ENCODE data around the gene DVL1.

Gene DVL1

GRCh38 chr1:1381294-1381693, 32.1 kb upstream of the DVL1 start:
- peaks cover 2% of the 10 kb centered on the region for H3K4me1 ChIP-seq (ENCODE audit: low read length)
- no peak overlapping the region for H3K4me3 ChIP-seq (ENCODE audit: low read length)
- no peak overlapping the region for H3K9ac ChIP-seq (ENCODE audit: low read length)
- TF ChIP-seq CTCF (IDR thresholded peaks at IDR 0.05; ENCODE audit: low read depth, low read length) (no peak), EZH2phosphoT487 (IDR thresholded peaks at IDR 0.05; ENCODE audit: low read depth) (no peak)
- no peak overlapping the region for H2AFZ ChIP-seq (ENCODE audit: low read depth, low read length)
- no peaks in the 10 kb centered on the region for H3K27me3 ChIP-seq (ENCODE audit: low read depth, low read length)
- H3K79me2 ChIP-seq (ENCODE audit: low read length), result peaks cover 25% of the 10 kb centered on the region
- peaks cover 32% of the 10 kb centered on the region for H3K36me3 ChIP-seq (replicated peaks; ENCODE audit: low read depth, low read length)
- H3K9me3 ChIP-seq (ENCODE audit: insufficient read depth, low read length), result no peaks in the 10 kb centered on the region
- no peaks in the 10 kb centered on the region for H4K20me1 ChIP-seq (ENCODE audit: insufficient read depth, low read length)
- H3K4me2 ChIP-seq (ENCODE audit: low read length), result no peak overlapping the region
- H3K27ac ChIP-seq (ENCODE audit: low read length), result no peak overlapping the region

DNA sequence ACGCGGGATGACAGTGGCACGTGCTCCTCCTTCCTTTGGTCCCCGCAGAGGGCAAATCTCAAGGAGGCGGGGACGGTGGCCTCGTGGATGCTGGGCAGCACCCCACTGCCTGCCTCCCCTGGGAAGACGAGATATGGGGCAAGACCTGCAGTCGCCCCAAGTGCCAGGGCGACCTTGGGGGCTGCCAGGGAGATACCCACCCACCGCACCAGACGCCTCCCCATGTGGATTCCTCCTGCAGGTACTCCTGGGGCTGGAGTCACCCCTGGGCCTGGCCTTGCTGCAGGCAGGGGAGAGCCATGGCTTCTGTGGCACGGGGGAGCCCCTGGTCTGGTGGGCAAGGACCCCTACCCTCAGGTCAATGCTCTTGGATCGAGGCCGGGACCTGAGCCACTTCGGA, 31.6 kb upstream of the DVL1 start:
- Histone ChIP-seq H4K20me1 (ENCODE audit: insufficient read depth, low read length) (no peaks in the 10 kb centered on the region), H3K9ac (ENCODE audit: low read length) (no peak overlapping the region), H3K36me3 (replicated peaks; ENCODE audit: low read depth, low read length) (peaks cover 32% of the 10 kb centered on the region), H3K9me3 (ENCODE audit: insufficient read depth, low read length) (no peaks in the 10 kb centered on the region), H3K4me1 (ENCODE audit: low read length) (peaks cover 6% of the 10 kb centered on the region), H2AFZ (ENCODE audit: low read depth, low read length) (no peak overlapping the region), H3K79me2 (ENCODE audit: low read length) (peaks cover 26% of the 10 kb centered on the region), H3K27ac (ENCODE audit: low read length) (no peak overlapping the region), H3K27me3 (ENCODE audit: low read depth, low read length) (no peaks in the 10 kb centered on the region), H3K4me3 (ENCODE audit: low read length) (no peak overlapping the region), H3K4me2 (ENCODE audit: low read length) (no peak overlapping the region)
- no peak for TF ChIP-seq CTCF (IDR thresholded peaks at IDR 0.05; ENCODE audit: low read depth, low read length)
- no peak for TF ChIP-seq EZH2phosphoT487 (IDR thresholded peaks at IDR 0.05; ENCODE audit: low read depth)

GRCh38 chr1:1377540-1378205, 28.5 kb upstream of the DVL1 start:
- no peaks in the 10 kb centered on the region for H4K20me1 ChIP-seq (ENCODE audit: insufficient read depth, low read length)
- no peak overlapping the region for H3K27ac ChIP-seq (ENCODE audit: low read length)
- peaks cover 42% of the 10 kb centered on the region for H3K79me2 ChIP-seq (ENCODE audit: low read length)
- H3K4me3 ChIP-seq (ENCODE audit: low read length), result no peak overlapping the region
- no peaks in the 10 kb centered on the region for H3K27me3 ChIP-seq (ENCODE audit: low read depth, low read length)
- no peaks in the 10 kb centered on the region for H3K9me3 ChIP-seq (ENCODE audit: insufficient read depth, low read length)
- no peak overlapping the region for H3K4me2 ChIP-seq (ENCODE audit: low read length)
- peaks cover 25% of the 10 kb centered on the region for H3K36me3 ChIP-seq (replicated peaks; ENCODE audit: low read depth, low read length)
- H2AFZ ChIP-seq (ENCODE audit: low read depth, low read length), result no peak overlapping the region
- peaks cover 17% of the 10 kb centered on the region for H3K4me1 ChIP-seq (ENCODE audit: low read length)
- no peak overlapping the region for H3K9ac ChIP-seq (ENCODE audit: low read length)
- TF ChIP-seq EZH2phosphoT487 (IDR thresholded peaks at IDR 0.05; ENCODE audit: low read depth) (no peak), CTCF (IDR thresholded peaks at IDR 0.05; ENCODE audit: low read depth, low read length) (no peak)

DNA sequence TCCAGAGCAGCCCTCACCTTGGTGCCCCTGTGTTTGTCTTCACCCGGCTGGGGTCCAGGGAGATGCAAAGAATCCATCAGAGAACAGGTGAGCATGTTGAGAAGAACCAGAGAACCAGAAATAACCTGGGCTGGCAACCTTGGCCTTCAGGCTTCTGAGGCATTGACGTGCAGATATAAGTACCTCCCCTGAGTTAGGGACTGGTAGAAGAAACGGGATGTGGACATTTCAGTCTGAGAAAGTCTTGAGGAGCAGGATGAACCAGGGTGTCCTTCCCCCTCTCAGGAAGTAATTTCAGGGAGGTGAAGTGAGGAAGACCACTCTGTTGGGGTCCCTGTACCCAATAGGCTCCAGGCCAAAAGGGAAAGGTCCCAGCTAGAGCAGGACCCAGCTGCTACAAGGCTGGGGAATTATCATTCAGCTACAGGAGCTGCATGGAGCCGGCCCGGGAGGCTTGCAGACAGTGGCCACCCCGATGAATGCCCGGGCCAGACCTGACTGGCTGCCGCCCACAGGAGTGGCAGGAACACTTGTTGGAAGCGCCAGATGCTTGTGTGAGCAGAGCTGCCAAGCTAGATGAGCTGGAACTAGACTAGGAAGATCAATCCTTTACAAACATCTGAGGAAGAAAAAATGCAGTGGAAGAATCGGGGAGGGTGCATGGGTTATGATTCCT, 27.5 kb upstream of the DVL1 start:
- H3K4me2 ChIP-seq (ENCODE audit: low read length), result peak overlapping the region; percentile 58
- peaks cover 23% of the 10 kb centered on the region for H3K4me1 ChIP-seq (ENCODE audit: low read length)
- TF ChIP-seq EZH2phosphoT487 (IDR thresholded peaks at IDR 0.05; ENCODE audit: low read depth), result no peak
- no peak for TF ChIP-seq CTCF (IDR thresholded peaks at IDR 0.05; ENCODE audit: low read depth, low read length)
- H3K9ac ChIP-seq (ENCODE audit: low read length), result no peak overlapping the region
- H4K20me1 ChIP-seq (ENCODE audit: insufficient read depth, low read length), result no peaks in the 10 kb centered on the region
- H3K79me2 ChIP-seq (ENCODE audit: low read length), result peaks cover 41% of the 10 kb centered on the region
- H3K27me3 ChIP-seq (ENCODE audit: low read depth, low read length), result no peaks in the 10 kb centered on the region
- H3K27ac ChIP-seq (ENCODE audit: low read length), result 0 out of 2 replicates have a peak overlapping the region, but pooled peaks have one; percentile 8
- H3K4me3 ChIP-seq (ENCODE audit: low read length), result peak overlapping the region; percentile 92
- no peak overlapping the region for H2AFZ ChIP-seq (ENCODE audit: low read depth, low read length)
- H3K9me3 ChIP-seq (ENCODE audit: insufficient read depth, low read length), result no peaks in the 10 kb centered on the region
- H3K36me3 ChIP-seq (replicated peaks; ENCODE audit: low read depth, low read length), result peaks cover 22% of the 10 kb centered on the region

All from OCI-LY3 (cell line).